Measurements from ENCODE around the gene RNF112. TPM values are rescaled to one million over a fixed set of nuclear protein-coding genes. Genes with fewer than 3 reads are reported as not detected.

Gene RNF112
- total and polyA plus RNA-seq, 2 of the 13 experiments (the other 11 are each of a cell fraction or from before 2014, with no cell fraction given) = 0.05 TPM; not detected in 1

DNA sequence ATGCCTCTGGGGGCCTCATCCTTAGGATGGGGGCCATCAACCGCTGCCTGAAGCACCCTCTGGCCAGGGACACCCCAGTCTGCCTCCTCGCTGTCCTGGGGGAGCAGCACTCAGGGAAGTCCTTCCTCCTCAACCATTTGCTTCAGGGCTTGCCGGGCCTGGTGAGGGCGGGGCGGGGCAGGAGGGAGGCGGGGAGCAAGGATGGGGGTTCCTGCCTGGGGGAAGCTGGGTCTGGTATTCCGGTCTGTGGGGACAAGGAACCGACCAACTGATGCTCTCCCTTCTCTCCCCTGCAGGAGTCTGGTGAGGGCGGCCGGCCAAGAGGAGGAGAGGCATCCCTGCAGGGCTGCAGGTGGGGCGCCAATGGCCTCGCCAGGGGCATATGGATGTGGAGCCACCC lies 2.0 kb downstream of the RNF112 start (continued):
- TF ChIP-seq, protein P1, sequence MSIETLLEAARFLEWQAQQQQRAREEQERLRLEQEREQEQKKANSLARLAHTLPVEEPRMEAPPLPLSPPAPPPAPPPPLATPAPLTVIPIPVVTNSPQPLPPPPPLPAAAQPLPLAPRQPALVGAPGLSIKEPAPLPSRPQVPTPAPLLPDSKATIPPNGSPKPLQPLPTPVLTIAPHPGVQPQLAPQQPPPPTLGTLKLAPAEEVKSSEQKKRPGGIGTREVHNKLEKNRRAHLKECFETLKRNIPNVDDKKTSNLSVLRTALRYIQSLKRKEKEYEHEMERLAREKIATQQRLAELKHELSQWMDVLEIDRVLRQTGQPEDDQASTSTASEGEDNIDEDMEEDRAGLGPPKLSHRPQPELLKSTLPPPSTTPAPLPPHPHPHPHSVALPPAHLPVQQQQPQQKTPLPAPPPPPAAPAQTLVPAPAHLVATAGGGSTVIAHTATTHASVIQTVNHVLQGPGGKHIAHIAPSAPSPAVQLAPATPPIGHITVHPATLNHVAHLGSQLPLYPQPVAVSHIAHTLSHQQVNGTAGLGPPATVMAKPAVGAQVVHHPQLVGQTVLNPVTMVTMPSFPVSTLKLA (IDR thresholded peaks at IDR 0.05) = no peak
- no peak for TF ChIP-seq KAT2B (IDR thresholded peaks at IDR 0.05; ENCODE audit: borderline replicate concordance, low read depth, low read length)
- TF ChIP-seq TBL1XR1 (IDR thresholded peaks at IDR 0.05; ENCODE audit: borderline replicate concordance, low read length, partially characterized antibody) = no peak

DNA sequence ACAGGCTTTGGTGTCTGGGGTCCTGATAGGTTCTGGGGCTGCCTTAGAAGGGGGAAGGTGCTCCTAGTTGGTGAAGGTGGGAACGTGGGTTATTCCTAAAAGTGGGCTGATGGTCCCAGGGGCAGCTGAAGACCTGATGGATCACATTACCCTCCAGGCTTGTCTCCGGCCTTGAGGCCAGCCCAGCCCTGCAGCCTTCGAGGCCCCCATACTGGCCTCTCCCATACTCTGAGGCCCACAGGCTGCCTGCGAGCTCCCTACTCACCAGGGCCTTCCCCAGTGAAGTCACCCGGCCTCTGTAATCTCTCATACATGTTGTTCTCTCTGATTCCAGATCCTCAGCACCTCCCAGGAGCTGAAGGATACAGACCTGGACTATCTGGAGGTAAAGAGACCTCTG lies 2.7 kb downstream of the RNF112 start:
- no peak overlapping the region for H2AFZ ChIP-seq (ENCODE audit: low read length)
- WGBS (ENCODE audit: low lambda C conversion rate) = 17% methylated on average over 2 of the region's 5 CpGs
- no peak overlapping the region for H3K4me3 ChIP-seq (replicated peaks in 1 of 3; ENCODE audit: insufficient read depth in 1 of 3, low read depth in 2 of 3, low read length in 3 of 3)
- no peaks in the 10 kb centered on the region for H4K20me1 ChIP-seq (ENCODE audit: insufficient read depth, low read length)
- DNase-seq (ENCODE audit: low spot score) (no peak), FAIRE-seq (no peak), ATAC-seq (no peak)
- BruUV-seq (replicated peaks) = no TSS peak
- TF ChIP-seq SIN3A (IDR thresholded peaks at IDR 0.05; ENCODE audit: borderline replicate concordance, low read depth, low read length) = no peak
- TF ChIP-seq ZFYVE20 (CRISPR knock-in tag; IDR thresholded peaks at IDR 0.05; ENCODE audit: borderline replicate concordance, low read depth) = no peak
- no peak for TF ChIP-seq MLLT10 (CRISPR knock-in tag; IDR thresholded peaks at IDR 0.05)
- no peak for TF ChIP-seq MZF1 (CRISPR knock-in tag; IDR thresholded peaks at IDR 0.05; ENCODE audit: borderline replicate concordance)
- TF ChIP-seq ZMYM3 (CRISPR knock-in tag; IDR thresholded peaks at IDR 0.05) = no peak
- TF ChIP-seq, protein P2, sequence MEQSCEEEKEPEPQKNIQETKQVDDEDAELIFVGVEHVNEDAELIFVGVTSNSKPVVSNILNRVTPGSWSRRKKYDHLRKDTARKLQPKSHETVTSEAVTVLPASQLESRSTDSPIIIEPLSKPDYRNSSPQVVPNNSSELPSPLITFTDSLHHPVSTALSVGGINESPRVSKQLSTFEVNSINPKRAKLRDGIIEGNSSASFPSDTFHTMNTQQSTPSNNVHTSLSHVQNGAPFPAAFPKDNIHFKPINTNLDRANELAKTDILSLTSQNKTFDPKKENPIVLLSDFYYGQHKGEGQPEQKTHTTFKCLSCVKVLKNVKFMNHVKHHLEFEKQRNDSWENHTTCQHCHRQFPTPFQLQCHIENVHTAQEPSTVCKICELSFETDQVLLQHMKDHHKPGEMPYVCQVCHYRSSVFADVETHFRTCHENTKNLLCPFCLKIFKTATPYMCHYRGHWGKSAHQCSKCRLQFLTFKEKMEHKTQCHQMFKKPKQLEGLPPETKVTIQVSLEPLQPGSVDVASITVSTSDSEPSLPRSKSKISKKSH (CRISPR knock-in tag; IDR thresholded peaks at IDR 0.05; ENCODE audit: borderline replicate concordance) = no peak
- no peak for TF ChIP-seq GABPA (IDR thresholded peaks at IDR 0.05; ENCODE audit: low read depth, low read length)
- TF ChIP-seq GABPA (CRISPR knock-in tag; IDR thresholded peaks at IDR 0.05; ENCODE audit: low read depth) = no peak
- in situ Hi-C loops (cut with HindIII; ENCODE audit: extremely low pct_ligation_motif_present, low pct_unique_long_range_greater_than_20kb) = no loop called here
- ChIA-PET CTCF (ENCODE audit: low intra/inter-chr PET ratio, low total read pairs) (no interaction called here), POLR2A (no interaction called here)
- H3K9me3 ChIP-seq (ENCODE audit: low read length) = no peaks in the 10 kb centered on the region
- H3K36me3 ChIP-seq (replicated peaks in 1 of 2; ENCODE audit: control insufficient read depth in 1 of 2, insufficient read depth in 2 of 2, low read length in 2 of 2) = no peaks in the 10 kb centered on the region
- no peak overlapping the region for H3K4me2 ChIP-seq (ENCODE audit: low read depth, low read length)
- H3K79me2 ChIP-seq (ENCODE audit: insufficient read depth, low read length) = no peaks in the 10 kb centered on the region
- intact Hi-C loops (cut with micrococcal nuclease; ENCODE audit: unreplicated experiment) = no loop called here
- no peaks in the 10 kb centered on the region for H3K4me1 ChIP-seq (ENCODE audit: insufficient read depth, low read length)
- H3K27me3 ChIP-seq (ENCODE audit: control insufficient read depth in 1 of 2, insufficient read depth in 2 of 2, low read length in 2 of 2) = peaks cover 14 to 58% of the 10 kb centered on the region in 2 experiments
- no peak overlapping the region for H3K27ac ChIP-seq (ENCODE audit: extremely low read length, insufficient read depth, low read length)
- H3K9ac ChIP-seq (ENCODE audit: insufficient read depth, low read depth, low read length) = no peak overlapping the region

Measured in HepG2 (cell line).